HEK293T (cell line): Measurements from ENCODE around the gene PRRC1.

Experiments used
- CTCF ChIA-PET: fragments of 350-600 bp; formaldehyde crosslinking; extraction: SDS; loops from one replicate; lab custom pipeline; 2021; ENCODE audit warnings: antibody characterized with exemption, inconsistent platforms; lab: Yijun Ruan, JAX
- POLR2A ChIA-PET: fragments of 350-600 bp; formaldehyde crosslinking; extraction: SDS; loops from one replicate; lab custom pipeline; 2020; ENCODE audit warnings: antibody characterized with exemption, inconsistent platforms; lab: Yijun Ruan, JAX
- DNase-seq: peaks from one replicate; pipeline ENCODE4 v3.0.0; 2012; ENCODE audit warnings: mixed read lengths; ENCODE audit errors: extremely low spot score
- ARNT ChIP-seq: fragments of 450-650 bp; IDR thresholded peaks from 2 replicates; pipeline ENCODE4 v1.6.1; 2017; ENCODE audit warnings: mild to moderate bottlenecking
- BHLHE40 ChIP-seq: fragments of 450-650 bp; IDR thresholded peaks from 2 replicates; pipeline ENCODE4 v1.6.1; 2016; ENCODE audit warnings: mild to moderate bottlenecking, moderate library complexity, borderline replicate concordance
- CTBP1 ChIP-seq: fragments of 450-650 bp; IDR thresholded peaks from 2 replicates; pipeline ENCODE4 v1.6.1; 2016; ENCODE audit warnings: borderline replicate concordance
- ELF4 ChIP-seq: fragments of 450-650 bp; IDR thresholded peaks from 2 replicates; pipeline ENCODE4 v1.6.1; 2017; ENCODE audit warnings: antibody characterized with exemption
- FOXA1 ChIP-seq: fragments of 450-650 bp; IDR thresholded peaks from 2 replicates; pipeline ENCODE4 v1.6.1; 2016; ENCODE audit warnings: mild to moderate bottlenecking
- FOXK2 ChIP-seq: fragments of 450-650 bp; IDR thresholded peaks from 2 replicates; pipeline ENCODE4 v1.6.1; 2016; ENCODE audit warnings: mild to moderate bottlenecking
- FOXM1 ChIP-seq: fragments of 450-650 bp; IDR thresholded peaks from 2 replicates; pipeline ENCODE4 v1.6.1; 2017; ENCODE audit warnings: mild to moderate bottlenecking, borderline replicate concordance
- HDGF ChIP-seq: fragments of 450-650 bp; IDR thresholded peaks from 2 replicates; pipeline ENCODE4 v1.6.1; 2017; ENCODE audit warnings: antibody characterized with exemption, borderline replicate concordance
- L3MBTL2 ChIP-seq: fragments of 450-650 bp; conservative IDR thresholded peaks from 2 replicates; pipeline ENCODE4 v1.6.1; 2016; ENCODE audit warnings: mild to moderate bottlenecking
- LEF1 ChIP-seq: fragments of 450-650 bp; IDR thresholded peaks from 2 replicates; pipeline ENCODE4 v1.6.1; 2017; ENCODE audit warnings: mild to moderate bottlenecking, borderline replicate concordance
- NFRKB ChIP-seq: fragments of 450-650 bp; IDR thresholded peaks from 2 replicates; pipeline ENCODE4 v1.6.1; 2016; ENCODE audit warnings: mild to moderate bottlenecking, moderate library complexity
- PKNOX1 ChIP-seq: fragments of 450-650 bp; IDR thresholded peaks from 2 replicates; pipeline ENCODE4 v1.6.1; 2016
- SP1 ChIP-seq: fragments of 450-650 bp; IDR thresholded peaks from 2 replicates; pipeline ENCODE4 v1.6.1; 2017
- SUZ12 ChIP-seq: fragments of 450-650 bp; IDR thresholded peaks from 2 replicates; pipeline ENCODE4 v1.6.1; 2016; ENCODE audit warnings: mild to moderate bottlenecking
- TARDBP ChIP-seq: fragments of 450-650 bp; IDR thresholded peaks from 2 replicates; pipeline ENCODE4 v1.6.1; 2016
- ZNF384 ChIP-seq: fragments of 450-650 bp; IDR thresholded peaks from 2 replicates; pipeline ENCODE4 v1.6.1; 2016

Gene PRRC1

GRCh38 chr5:127555826-127556225 lies 38.4 kb downstream of the PRRC1 start:
- ChIA-PET POLR2A (no interaction called here), CTCF (no interaction called here)
- TF ChIP-seq CTBP1 = no peak
- DNase-seq = no peak

- TF ChIP-seq ARNT (no peak), FOXK2 (no peak), L3MBTL2 (no peak), ELF4 (no peak), HDGF (no peak), FOXA1 (no peak), BHLHE40 (no peak), PKNOX1 (no peak), SUZ12 (no peak), NFRKB (no peak), ZNF384 (no peak), LEF1 (no peak), FOXM1 (no peak), SP1 (no peak), TARDBP (no peak), CTBP1 (no peak)
- no peak for DNase-seq
- ChIA-PET CTCF (no interaction called here), POLR2A (no interaction called here)
Measured at GRCh38 chr5:127556609-127557334, 39.3 kb downstream of the PRRC1 start.

- no peak for DNase-seq
- POLR2A ChIA-PET = no interaction called here
- CTCF ChIA-PET = no interaction called here
- TF ChIP-seq FOXA1 (no peak), BHLHE40 (no peak), CTBP1 (no peak), HDGF (no peak), ZNF384 (no peak), ELF4 (no peak), SP1 (no peak), ARNT (no peak), FOXK2 (no peak), LEF1 (no peak), L3MBTL2 (no peak)
Measured at GRCh38 chr5:127558273-127558672, 40.8 kb downstream of the PRRC1 start.

- ChIA-PET CTCF (no interaction called here), POLR2A (no interaction called here)
- no peak for DNase-seq
- TF ChIP-seq TARDBP = no peak
- TF ChIP-seq ZNF384 = no peak
- no peak for TF ChIP-seq ELF4
- TF ChIP-seq BHLHE40 = no peak
- TF ChIP-seq SP1 = no peak
Measured at GRCh38 chr5:127561254-127561653, 43.8 kb downstream of the PRRC1 start.

- ChIA-PET POLR2A (no interaction called here), CTCF (no interaction called here)
- peak; percentile 27 for DNase-seq
- TF ChIP-seq PKNOX1 = no peak
- TF ChIP-seq NFRKB = no peak
- no peak for TF ChIP-seq L3MBTL2
- TF ChIP-seq SP1 = no peak
- no peak for TF ChIP-seq BHLHE40
- TF ChIP-seq FOXA1 = no peak
- no peak for TF ChIP-seq SUZ12
- no peak for TF ChIP-seq ZNF384
- TF ChIP-seq LEF1 = no peak
- TF ChIP-seq ELF4 = no peak
- TF ChIP-seq CTBP1 = no peak
- no peak for TF ChIP-seq HDGF
- TF ChIP-seq FOXK2 = no peak
- TF ChIP-seq ARNT = no peak
- TF ChIP-seq FOXM1 = no peak
- TF ChIP-seq TARDBP = no peak
Measured at GRCh38 chr5:127562252-127562651, 44.8 kb downstream of the PRRC1 start.

GRCh38 chr5:127563136-127563535 lies 45.7 kb downstream of the PRRC1 start:
- POLR2A ChIA-PET = no interaction called here
- CTCF ChIA-PET = interaction anchor here (0.6 kb wide), 1 partner anchor 64 kb away, joined by 3 read pairs; no protein-coding TSS in a partner anchor
- DNase-seq = no peak
- no peak for TF ChIP-seq SP1
- no peak for TF ChIP-seq PKNOX1
- no peak for TF ChIP-seq LEF1
- no peak for TF ChIP-seq CTBP1
- no peak for TF ChIP-seq FOXA1
- no peak for TF ChIP-seq L3MBTL2
- no peak for TF ChIP-seq FOXK2
- no peak for TF ChIP-seq BHLHE40
- TF ChIP-seq FOXM1 = no peak
- TF ChIP-seq ELF4 = no peak
- TF ChIP-seq SUZ12 = no peak
- TF ChIP-seq ZNF384 = no peak
- TF ChIP-seq HDGF = no peak
- no peak for TF ChIP-seq TARDBP
- TF ChIP-seq NFRKB = no peak
